Measurements from ENCODE around the gene TAF4.

Gene TAF4

GRCh38 chr20:61979701-61980635, 85.7 kb downstream of the TAF4 start:
- TF ChIP-seq ZFX (IDR thresholded peaks at IDR 0.05; ENCODE audit: borderline replicate concordance), result no peak
- TF ChIP-seq CTCF (IDR thresholded peaks at IDR 0.05), result no peak
- H3K27ac ChIP-seq, result no peak overlapping the region

GRCh38 chr20:61979090-61979489, 86.6 kb downstream of the TAF4 start:
- TF ChIP-seq ZFX (IDR thresholded peaks at IDR 0.05; ENCODE audit: borderline replicate concordance) (no peak), CTCF (IDR thresholded peaks at IDR 0.05) (no peak)

GRCh38 chr20:61978491-61978890, 87.2 kb downstream of the TAF4 start:
- TF ChIP-seq CTCF (IDR thresholded peaks at IDR 0.05) (no peak), ZFX (IDR thresholded peaks at IDR 0.05; ENCODE audit: borderline replicate concordance) (no peak)
- H3K27ac ChIP-seq, result no peak overlapping the region

More at GRCh38 chr20:61979090-61979489, 86.6 kb downstream of the TAF4 start:
- no peak overlapping the region for H3K27ac ChIP-seq

GRCh38 chr20:61977419-61977786, 88.3 kb downstream of the TAF4 start:
- TF ChIP-seq ZFX (IDR thresholded peaks at IDR 0.05; ENCODE audit: borderline replicate concordance), result no peak
- no peak for TF ChIP-seq CTCF (IDR thresholded peaks at IDR 0.05)
- no peak overlapping the region for H3K27ac ChIP-seq

GRCh38 chr20:61976644-61977418, 88.8 kb downstream of the TAF4 start:
- TF ChIP-seq CTCF (IDR thresholded peaks at IDR 0.05) (no peak), ZFX (IDR thresholded peaks at IDR 0.05; ENCODE audit: borderline replicate concordance) (no peak)
- H3K27ac ChIP-seq, result no peak overlapping the region

- no peak overlapping the region for H3K27ac ChIP-seq
- TF ChIP-seq CTCF (IDR thresholded peaks at IDR 0.05) (no peak), ZFX (IDR thresholded peaks at IDR 0.05; ENCODE audit: borderline replicate concordance) (no peak)
Measured at GRCh38 chr20:61976263-61976643, 89.4 kb downstream of the TAF4 start.

Data from 22Rv1 (cell line).